Mesendoderm (in vitro differentiated cells): ENCODE measurements around the gene MMP19.

ENCODE experiments used
- DNase-seq: peaks from one replicate; pipeline ENCODE4 v3.0.0; 2013
- H2AK5ac ChIP-seq: 2 replicates; pipeline ENCODE4 v1.6.1; 2013; ENCODE audit warnings: low read length, inconsistent platforms
- H2BK120ac ChIP-seq: 2 replicates; pipeline ENCODE4 v1.6.1; 2013; ENCODE audit warnings: low read depth, mild to moderate bottlenecking, low read length, moderate library complexity, mixed read lengths
- H2BK15ac ChIP-seq: replicated peaks from 2 replicates; pipeline ENCODE4 v1.6.1; 2013; ENCODE audit warnings: low read depth, mild to moderate bottlenecking, moderate library complexity
- H2BK5ac ChIP-seq: 2 replicates; pipeline ENCODE4 v1.6.1; 2013; ENCODE audit warnings: low read length, inconsistent platforms
- H3K18ac ChIP-seq: 2 replicates; pipeline ENCODE4 v1.6.1; 2013; ENCODE audit warnings: mild to moderate bottlenecking, low read length, mixed read lengths
- H3K23ac ChIP-seq: one replicate; pipeline ENCODE4 v1.6.1; 2013; ENCODE audit warnings: low read length
- H3K27ac ChIP-seq: 2 replicates; pipeline ENCODE4 v1.5.1; 2013; ENCODE audit warnings: low read depth, mild to moderate bottlenecking, inconsistent platforms, low read length, moderate library complexity
- H3K27me3 ChIP-seq: 2 replicates; pipeline ENCODE4 v1.6.1; 2013; ENCODE audit warnings: low read length, control low read depth, mild to moderate bottlenecking, inconsistent platforms; ENCODE audit not compliant: insufficient read depth, poor library complexity
- H3K36me3 ChIP-seq: 2 replicates; pipeline ENCODE4 v1.6.1; 2013; ENCODE audit warnings: low read length, inconsistent platforms; ENCODE audit not compliant: control insufficient read depth, insufficient read depth
- H3K4ac ChIP-seq: one replicate; pipeline ENCODE4 v1.6.1; 2013; ENCODE audit warnings: low read depth, mild to moderate bottlenecking, low read length, moderate library complexity
- H3K4me1 ChIP-seq: 2 replicates; pipeline ENCODE4 v1.6.1; 2013; ENCODE audit warnings: low read depth, low read length, inconsistent platforms; ENCODE audit not compliant: control insufficient read depth
- H3K4me2 ChIP-seq: 2 replicates; pipeline ENCODE4 v1.6.1; 2013; ENCODE audit warnings: low read length
- H3K4me3 ChIP-seq: 2 replicates; pipeline ENCODE4 v1.5.1; 2013; ENCODE audit warnings: mild to moderate bottlenecking, low read length
- H3K56ac ChIP-seq: one replicate; pipeline ENCODE4 v1.6.1; 2013; ENCODE audit warnings: low read length
- H3K79me1 ChIP-seq: 2 replicates; pipeline ENCODE4 v1.6.1; 2013; ENCODE audit warnings: low read length, inconsistent platforms
- H3K79me2 ChIP-seq: 2 replicates; pipeline ENCODE4 v1.6.1; 2013; ENCODE audit warnings: mild to moderate bottlenecking, low read length; ENCODE audit not compliant: control insufficient read depth, insufficient read depth
- H3K9ac ChIP-seq: 2 replicates; pipeline ENCODE4 v1.6.1; 2013; ENCODE audit warnings: low read length, inconsistent platforms
- H4K5ac ChIP-seq: one replicate; pipeline ENCODE4 v1.6.1; 2013; ENCODE audit warnings: low read length
- H4K8ac ChIP-seq: one replicate; pipeline ENCODE4 v1.6.1; 2013; ENCODE audit warnings: low read depth, mild to moderate bottlenecking, control low read depth, low read length, moderate library complexity
- WGBS: extraction: QIAGEN DNeasy Blood & Tissue Kit; methylation state at CpG from one replicate; pipeline ENCODE4 v1.1.7; 2013; ENCODE audit warnings: low lambda C conversion rate, missing lambda C conversion rate; ENCODE audit not compliant: insufficient coverage; ENCODE audit errors: extremely low coverage; 5-methylcytosine and 5-hydroxymethylcytosine counted together

MMP19 gene

DNA sequence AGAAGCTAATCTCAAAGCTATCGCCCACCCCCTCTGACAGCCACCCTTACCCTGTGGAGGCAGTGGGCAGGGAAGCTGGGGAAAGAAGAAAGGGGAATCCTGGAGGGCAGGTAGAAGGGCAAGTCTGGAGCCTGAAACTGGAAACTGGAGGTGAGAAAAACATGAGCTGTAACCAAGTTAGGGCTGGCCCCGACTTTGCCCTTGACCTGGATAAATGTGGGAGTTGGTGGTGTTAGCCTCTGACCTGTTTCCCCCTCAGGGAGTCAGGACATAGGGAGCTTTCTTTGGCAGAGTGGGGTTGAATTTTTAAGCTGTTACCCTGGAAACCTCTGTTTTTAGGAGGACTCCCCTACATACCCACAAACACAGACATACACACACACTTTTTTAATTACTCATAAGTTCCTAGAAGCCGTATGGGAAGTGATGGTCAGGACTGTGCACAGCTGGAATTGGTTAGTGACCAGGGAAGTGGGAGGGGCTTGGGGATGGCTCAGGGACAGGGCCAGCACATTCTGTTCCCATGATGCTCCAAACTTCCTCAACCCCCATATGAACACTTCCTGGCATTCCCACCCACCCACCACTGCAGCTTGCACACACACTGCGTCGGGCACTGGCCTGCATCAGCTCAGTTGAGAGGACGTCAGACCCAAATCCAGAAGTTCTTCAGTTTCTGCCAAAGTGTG lies 5.0 kb upstream of the MMP19 start:
- Histone ChIP-seq H3K27ac (no peak overlapping the region), H3K79me2 (no peaks in the 10 kb centered on the region), H3K23ac (no peak overlapping the region), H2AK5ac (no peak overlapping the region), H4K8ac (no peak overlapping the region), H2BK120ac (no peak overlapping the region), H4K5ac (no peak overlapping the region), H3K36me3 (no peaks in the 10 kb centered on the region), H3K9ac (no peak overlapping the region), H3K27me3 (no peaks in the 10 kb centered on the region), H3K4me1 (no peaks in the 10 kb centered on the region), H3K4me3 (no peak overlapping the region), H3K79me1 (no peaks in the 10 kb centered on the region), H3K4me2 (no peak overlapping the region), H3K56ac (no peak overlapping the region), H3K18ac (peak overlapping the region; percentile 47), H3K4ac (no peak overlapping the region), H2BK5ac (no peak overlapping the region), H2BK15ac (no peak overlapping the region)
- no CpG with 5 or more reads among the region's 6 CpGs for WGBS
- no peak for DNase-seq

DNA sequence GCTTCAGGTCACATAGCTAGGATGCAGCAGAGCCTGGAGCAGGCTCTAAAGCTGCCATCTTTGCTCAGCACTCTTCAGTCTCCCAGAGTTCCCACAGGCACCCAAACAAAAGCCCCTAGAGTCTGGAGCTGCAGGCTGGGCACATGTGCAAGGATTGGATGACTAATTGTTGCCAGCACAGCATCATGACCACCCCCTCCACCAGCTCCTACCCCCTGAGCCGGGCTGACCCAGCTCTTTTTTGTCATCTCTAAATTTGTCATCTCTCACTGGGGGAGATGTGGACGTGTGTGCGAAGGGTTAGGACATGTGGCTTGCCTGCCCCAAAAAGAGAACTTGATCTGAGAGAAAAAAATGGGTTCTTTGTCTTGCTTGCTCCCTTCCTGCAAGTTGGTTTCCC lies 4.3 kb upstream of the MMP19 start:
- no peak overlapping the region for H4K8ac ChIP-seq
- H3K4me2 ChIP-seq, result no peak overlapping the region
- no peak overlapping the region for H3K56ac ChIP-seq
- H3K36me3 ChIP-seq, result no peaks in the 10 kb centered on the region
- no peaks in the 10 kb centered on the region for H3K79me2 ChIP-seq
- H2BK5ac ChIP-seq, result no peak overlapping the region
- DNase-seq, result no peak
- no peaks in the 10 kb centered on the region for H3K4me1 ChIP-seq
- H4K5ac ChIP-seq, result no peak overlapping the region
- no peak overlapping the region for H3K4me3 ChIP-seq
- no peak overlapping the region for H3K9ac ChIP-seq
- H3K27ac ChIP-seq, result no peak overlapping the region
- H2BK120ac ChIP-seq, result no peak overlapping the region
- no peaks in the 10 kb centered on the region for H3K27me3 ChIP-seq
- H3K23ac ChIP-seq, result no peak overlapping the region
- no peak overlapping the region for H2AK5ac ChIP-seq
- H2BK15ac ChIP-seq, result no peak overlapping the region
- no peak overlapping the region for H3K4ac ChIP-seq
- WGBS, result no CpG with 5 or more reads among the region's 3 CpGs
- no peaks in the 10 kb centered on the region for H3K79me1 ChIP-seq
- H3K18ac ChIP-seq, result no peak overlapping the region

DNA sequence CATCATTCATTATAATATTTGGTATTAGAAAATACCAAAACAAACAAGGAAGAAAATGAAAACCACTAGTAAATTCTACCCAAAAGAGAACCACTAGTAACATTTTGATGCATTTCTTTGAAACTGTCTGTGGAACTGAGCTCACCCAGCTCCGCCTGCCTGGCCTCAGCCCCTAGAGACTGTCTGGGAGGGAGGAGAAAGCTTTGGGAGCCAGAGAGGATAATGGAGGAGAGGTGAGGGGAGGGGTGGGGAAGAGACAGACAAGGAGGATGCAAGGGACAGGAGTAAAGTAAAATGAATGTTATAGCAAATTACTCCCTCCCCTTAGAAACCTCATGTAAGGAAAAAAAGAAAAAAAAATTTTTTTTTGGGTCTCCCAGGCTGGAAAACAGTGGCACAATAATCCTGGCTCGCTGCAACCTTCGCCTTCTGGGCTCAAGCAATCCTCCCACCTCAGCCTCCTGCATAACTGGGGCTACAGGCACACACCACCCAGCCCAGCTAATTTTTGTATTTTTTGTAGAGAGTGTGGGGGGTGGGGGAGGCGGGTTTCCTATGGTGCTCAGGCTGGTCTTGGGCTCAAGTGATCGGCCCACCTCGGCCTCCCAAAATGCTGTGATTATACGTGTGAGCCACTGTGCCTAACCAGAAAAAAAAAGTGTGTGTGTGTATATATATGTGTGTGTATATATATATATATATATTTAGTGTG lies 3.2 kb upstream of the MMP19 start:
- Histone ChIP-seq H3K4me1 (no peaks in the 10 kb centered on the region), H3K36me3 (no peaks in the 10 kb centered on the region), H2AK5ac (no peak overlapping the region), H3K27me3 (no peaks in the 10 kb centered on the region), H4K8ac (no peak overlapping the region), H3K9ac (no peak overlapping the region), H3K18ac (no peak overlapping the region), H2BK5ac (no peak overlapping the region), H3K79me1 (no peaks in the 10 kb centered on the region), H3K4ac (no peak overlapping the region), H2BK15ac (no peak overlapping the region), H2BK120ac (no peak overlapping the region), H3K23ac (no peak overlapping the region), H3K4me3 (no peak overlapping the region), H4K5ac (no peak overlapping the region), H3K79me2 (no peaks in the 10 kb centered on the region), H3K56ac (no peak overlapping the region), H3K27ac (no peak overlapping the region), H3K4me2 (no peak overlapping the region)
- no CpG with 5 or more reads among the region's 7 CpGs for WGBS
- DNase-seq, result no peak

DNA sequence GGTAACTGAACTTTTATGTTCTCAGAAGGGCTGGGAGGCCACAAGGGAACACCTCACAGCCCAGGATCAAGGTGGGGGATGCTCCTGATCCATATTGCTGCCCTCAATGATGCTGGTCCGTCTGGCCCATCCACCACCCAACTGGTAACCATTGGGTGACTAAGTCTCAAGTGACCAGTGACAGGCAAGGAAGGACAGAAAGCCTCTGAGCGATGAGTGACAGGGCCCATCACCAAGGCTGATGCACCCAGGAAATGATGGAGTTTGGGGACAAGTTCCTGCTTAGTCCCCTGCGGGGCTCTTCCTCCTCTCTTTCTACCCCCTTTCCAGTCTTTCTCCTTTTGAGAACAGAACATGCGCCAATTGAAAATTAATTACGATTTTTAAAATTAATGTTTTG lies 2.6 kb upstream of the MMP19 start:
- Histone ChIP-seq H4K8ac (no peak overlapping the region), H2BK5ac (no peak overlapping the region), H2BK15ac (no peak overlapping the region), H3K27ac (no peak overlapping the region), H3K23ac (no peak overlapping the region), H3K4me3 (no peak overlapping the region), H3K4ac (no peak overlapping the region), H2BK120ac (no peak overlapping the region), H3K36me3 (no peaks in the 10 kb centered on the region), H3K27me3 (no peaks in the 10 kb centered on the region), H3K4me2 (no peak overlapping the region), H2AK5ac (no peak overlapping the region), H4K5ac (no peak overlapping the region), H3K4me1 (no peaks in the 10 kb centered on the region), H3K79me1 (no peaks in the 10 kb centered on the region), H3K18ac (no peak overlapping the region), H3K56ac (no peak overlapping the region), H3K79me2 (no peaks in the 10 kb centered on the region), H3K9ac (no peak overlapping the region)
- no CpG with 5 or more reads among the region's 5 CpGs for WGBS
- no peak for DNase-seq

DNA sequence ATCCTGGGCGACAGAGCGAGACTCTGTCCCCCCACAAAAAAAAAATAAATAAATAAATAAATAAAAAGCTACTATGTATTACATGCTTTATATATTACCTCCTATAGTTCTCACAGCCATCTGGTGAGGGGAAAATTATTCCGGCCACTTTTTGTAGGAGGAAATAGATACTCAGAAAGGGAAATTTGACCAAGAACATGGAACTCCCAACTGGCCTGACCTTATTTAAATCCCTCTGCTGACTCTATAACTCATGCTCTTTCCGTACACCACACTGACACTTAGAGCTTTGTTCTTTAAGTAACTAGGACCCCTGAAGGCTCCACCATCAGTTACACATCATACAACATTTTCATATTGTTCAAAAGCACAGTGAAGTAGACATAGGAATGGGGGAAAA lies 2.2 kb upstream of the MMP19 start:
- no peaks in the 10 kb centered on the region for H3K36me3 ChIP-seq
- no peak overlapping the region for H4K5ac ChIP-seq
- H3K4me1 ChIP-seq, result no peaks in the 10 kb centered on the region
- H3K4me2 ChIP-seq, result no peak overlapping the region
- H3K4me3 ChIP-seq, result no peak overlapping the region
- no CpG with 5 or more reads among the region's 4 CpGs for whole genome bisulfite sequencing
- H3K27ac ChIP-seq, result no peak overlapping the region
- H4K8ac ChIP-seq, result no peak overlapping the region
- no peaks in the 10 kb centered on the region for H3K79me2 ChIP-seq
- H2BK5ac ChIP-seq, result no peak overlapping the region
- no peaks in the 10 kb centered on the region for H3K27me3 ChIP-seq
- no peak for DNase-seq
- H3K9ac ChIP-seq, result no peak overlapping the region
- no peak overlapping the region for H3K56ac ChIP-seq
- no peak overlapping the region for H3K4ac ChIP-seq
- no peaks in the 10 kb centered on the region for H3K79me1 ChIP-seq
- H2BK15ac ChIP-seq, result no peak overlapping the region
- no peak overlapping the region for H2AK5ac ChIP-seq
- no peak overlapping the region for H3K23ac ChIP-seq
- H2BK120ac ChIP-seq, result no peak overlapping the region
- H3K18ac ChIP-seq, result no peak overlapping the region
